Left colon (tissue), 2 donors: ENCODE data around the gene SLC6A9. TPM values are rescaled to one million over a fixed set of nuclear protein-coding genes. Genes with fewer than 3 reads are reported as not detected.

ENCODE experiments used
- ATAC-seq: fragments of 200-7000 bp; cut with Tn5 transposase; one replicate; pipeline ENCODE4 v1.9.1; 2020; ENCODE audit warnings: mild to moderate bottlenecking, moderate library complexity
- DNase-seq, 2 donors: peaks; one replicate each; pipeline ENCODE4 v3.0.0-alpha.2; 2020
- intact Hi-C, 2 donors: fragments of 100-400 bp; cut with DNase I in 1 of 2; cut with micrococcal nuclease in 1 of 2; formaldehyde crosslinking; loops; one replicate each; pipeline versions ENCODE4 v1.11.2 to v1.14.0; 2022; cut with DNase I, micrococcal nuclease
- long read RNA-seq: library from polyadenylated mRNA; unstranded; transcript quantifications from one replicate; pipeline ENCODE4 v2.0.0, GENCODE V29; 2021
- total RNA-seq, 2 donors: library from RNA; stranded (reverse); fragmentation: NEBNext Ultra II Directional; extraction: Animal tissue kit (Norgen Biotek cat#: 25700); gene quantifications; one replicate each; pipeline ENCODE4 v1.2.1, GENCODE V29; 2021
- donor health status: DM: no; HTN: no; CAD: no.
- donor health status: DM: yes; HTN: yes; CAD: no.

Gene SLC6A9
- total RNA-seq, result 10 to 100 TPM; 35.3 to 42.3 TPM
- long read RNA-seq, partial matches to known transcripts, result 3 of 13 reads
- long read RNA-seq, other reads (novel, unspliced or antisense), result 9 of 13 reads

GRCh38 chr1:44031252-44032169, at the start of gene SLC6A9:
Gene SLC6A9, minus strand, starts transcription at chr1:44031462. Its CDS starts 7,185 bp downstream, at chr1:44024277.
- DNase-seq (peak; percentile 65 to 78), ATAC-seq (peak; percentile 16)
- intact Hi-C loops, result no loop called here

DNA sequence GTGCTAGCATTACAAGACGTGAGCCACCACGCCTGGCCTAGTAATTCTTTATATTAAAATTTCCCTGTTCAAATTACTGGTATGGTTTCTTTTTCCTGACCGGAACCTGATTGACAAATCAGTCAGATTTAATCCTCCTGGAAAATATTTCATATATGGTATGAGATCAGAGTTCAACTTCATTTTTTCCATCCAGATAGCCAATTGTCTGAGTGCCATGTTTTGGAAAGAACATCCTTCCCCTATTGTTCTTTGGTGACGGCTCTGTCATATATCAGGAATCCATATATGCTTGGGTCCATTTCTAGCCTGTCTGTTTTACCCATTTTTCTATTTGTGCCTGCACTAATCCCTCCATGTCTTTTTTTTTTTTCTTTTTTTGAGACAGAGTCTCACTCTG, 48.3 kb upstream of the SLC6A9 start:
- intact Hi-C loops, result no loop called here
- ATAC-seq, result no peak
- DNase-seq, result no peak

DNA sequence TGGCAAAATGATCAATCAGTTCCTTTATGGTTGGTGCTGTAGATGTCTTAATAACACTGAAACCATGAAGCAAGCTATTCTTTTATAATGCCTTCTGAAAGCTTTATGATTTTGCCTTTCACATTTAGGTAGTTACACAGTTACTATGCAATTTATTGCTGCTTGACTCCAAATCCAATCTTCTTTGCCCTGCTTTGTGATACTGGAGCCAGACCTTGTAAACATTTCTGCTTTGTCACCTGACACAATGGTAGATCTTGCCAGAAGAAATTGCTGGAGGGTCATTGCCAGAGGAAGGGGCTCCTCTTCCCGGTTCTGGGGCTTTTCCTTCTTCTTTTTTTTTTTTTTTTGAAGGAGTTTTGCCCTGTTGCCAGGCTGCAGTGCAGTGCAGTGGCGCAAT, 46.8 kb upstream of the SLC6A9 start:
- DNase-seq (no peak), ATAC-seq (peak; percentile 83)
- intact Hi-C loops, result no loop called here

- no peak for DNase-seq
- intact Hi-C loops, result no loop called here
Observed at GRCh38 chr1:44077421-44077820, 46.2 kb upstream of the SLC6A9 start.

GRCh38 chr1:44076066-44076465, 44.8 kb upstream of the SLC6A9 start:
- intact Hi-C loops, result no loop called here
- no peak for DNase-seq

More at GRCh38 chr1:44077421-44077820, 46.2 kb upstream of the SLC6A9 start:
- ATAC-seq, result peak; percentile 20

GRCh38 chr1:44074415-44074814, 43.2 kb upstream of the SLC6A9 start:
- no peak for ATAC-seq
- DNase-seq, result no peak
- intact Hi-C loops, result no loop called here

More at GRCh38 chr1:44076066-44076465, 44.8 kb upstream of the SLC6A9 start:
- ATAC-seq, result peak; percentile 65

GRCh38 chr1:44073528-44073927, 42.3 kb upstream of the SLC6A9 start:
- no peak for ATAC-seq
- intact Hi-C loops, result no loop called here
- no peak for DNase-seq

DNA sequence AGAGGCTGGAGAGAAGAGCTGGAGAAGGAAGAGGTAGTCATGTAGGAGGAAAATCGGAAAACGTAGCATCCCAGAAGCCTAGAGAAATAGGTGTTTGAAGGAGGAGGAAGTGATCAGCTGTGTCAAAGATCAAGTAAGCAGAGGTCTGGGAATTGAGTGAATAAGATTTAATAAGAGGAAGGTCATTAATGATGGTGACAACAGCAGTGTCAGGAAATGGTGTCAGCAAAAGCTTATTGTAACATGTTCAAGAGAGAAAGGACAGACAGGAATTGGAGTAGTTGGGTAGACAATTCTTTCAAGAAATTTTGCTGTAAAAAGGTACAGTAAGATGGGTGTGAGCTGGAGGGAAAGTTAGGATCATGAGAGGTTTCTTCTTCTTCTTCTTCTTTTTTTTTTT, 41.6 kb upstream of the SLC6A9 start:
- intact Hi-C loops, result no loop called here
- ATAC-seq, result no peak
- DNase-seq, result no peak

GRCh38 chr1:44072204-44072603, 40.9 kb upstream of the SLC6A9 start:
- ATAC-seq (no peak), DNase-seq (no peak)
- intact Hi-C loops, result no loop called here

GRCh38 chr1:44071461-44071860, 40.2 kb upstream of the SLC6A9 start:
- ATAC-seq (no peak), DNase-seq (no peak)
- intact Hi-C loops, result no loop called here

DNA sequence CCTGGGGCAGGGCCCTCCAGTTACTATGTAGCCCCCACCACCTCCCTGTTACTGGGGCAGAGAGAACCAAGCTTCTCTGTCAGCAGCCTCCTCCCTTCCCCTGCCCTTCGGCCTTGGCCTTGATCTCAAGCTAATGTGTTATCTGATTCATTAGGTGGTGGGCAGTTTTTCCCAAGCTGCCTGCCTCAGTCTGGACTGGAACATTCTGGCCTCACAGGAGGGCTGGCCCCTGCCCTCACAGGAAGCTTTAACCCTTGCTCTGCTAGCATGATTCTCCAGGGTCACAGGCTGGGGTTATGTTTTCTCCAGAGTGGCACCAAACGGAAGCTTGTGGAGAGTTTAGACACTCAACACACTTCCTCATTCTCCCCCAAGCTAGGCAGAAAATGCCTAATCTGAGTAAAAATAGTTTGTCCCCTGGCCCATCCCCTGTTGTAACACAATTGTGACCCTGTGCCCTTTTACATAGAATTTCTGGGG, 37.2 kb upstream of the SLC6A9 start:
- DNase-seq, result no peak
- intact Hi-C loops, result no loop called here
- ATAC-seq, result no peak

DNA sequence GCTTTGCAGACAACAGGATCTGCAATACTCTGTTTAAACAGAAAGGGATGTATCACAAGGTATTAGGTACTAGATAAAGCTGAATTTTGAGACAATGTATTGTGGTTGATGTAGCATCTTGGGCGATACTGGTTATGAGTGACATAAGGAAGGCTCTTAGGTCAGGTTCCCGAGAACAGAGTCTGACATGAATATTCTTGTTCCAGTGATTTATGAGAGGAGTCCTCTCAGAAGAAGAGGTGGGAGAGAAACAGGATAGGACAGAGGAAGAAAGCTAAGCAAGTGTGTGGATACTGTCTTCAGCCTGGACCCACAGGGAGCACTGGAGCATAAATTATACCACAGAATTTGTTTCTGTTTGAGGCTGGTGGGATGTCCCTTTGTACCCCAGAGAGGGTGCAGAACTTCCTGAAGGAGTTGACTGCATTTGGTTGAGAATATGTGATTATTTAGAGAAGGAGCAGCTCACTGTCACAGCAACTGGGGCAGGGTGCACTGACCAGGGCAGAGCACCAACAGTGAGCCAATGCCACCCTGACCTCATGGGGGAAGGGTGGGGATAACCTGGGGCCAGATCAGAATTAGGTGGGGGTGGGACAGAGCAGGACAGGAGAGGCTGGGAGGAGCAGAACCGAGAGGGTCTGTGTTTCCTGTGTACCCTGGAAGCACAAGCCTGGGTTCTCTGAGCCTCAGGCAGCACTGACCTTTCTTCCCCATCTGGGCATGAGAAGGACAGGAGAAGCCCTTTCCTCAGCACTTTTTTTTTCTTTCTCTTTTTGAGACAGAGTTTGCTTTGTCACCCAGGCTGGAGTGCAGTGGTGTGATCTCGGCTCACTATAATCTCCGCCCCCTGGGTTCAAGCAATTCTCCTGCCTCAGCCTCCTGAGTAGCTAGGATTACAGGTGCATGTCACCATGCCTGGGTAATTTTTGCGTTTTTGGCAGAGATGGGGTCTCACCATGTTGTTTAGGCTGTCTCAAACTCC, 36.3 kb upstream of the SLC6A9 start:
- DNase-seq, result no peak
- intact Hi-C loops, result no loop called here
- no peak for ATAC-seq

GRCh38 chr1:44062656-44063179, 31.5 kb upstream of the SLC6A9 start:
- no peak for DNase-seq
- intact Hi-C loops, result no loop called here
- ATAC-seq, result peak; percentile 34

DNA sequence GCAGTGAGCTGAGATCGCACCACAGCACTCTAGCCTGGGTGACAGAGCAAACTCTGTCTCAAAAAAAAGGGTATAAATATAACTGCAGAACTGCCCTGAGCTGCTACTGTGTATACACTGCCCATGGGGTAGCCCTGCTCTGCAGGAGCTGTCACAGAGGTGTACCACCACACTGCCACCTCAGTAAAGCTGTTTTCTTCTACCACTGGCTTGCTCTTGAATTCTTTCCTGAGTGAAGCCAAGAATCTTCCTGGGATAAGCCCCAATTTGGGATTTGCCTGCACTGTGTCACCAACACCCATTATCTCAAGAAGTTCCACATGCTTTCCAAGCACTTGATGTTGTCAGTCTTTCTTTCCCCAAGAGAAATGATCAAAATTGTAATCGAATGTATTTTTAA, 30.6 kb upstream of the SLC6A9 start:
- ATAC-seq (no peak), DNase-seq (no peak)
- intact Hi-C loops, result no loop called here

- ATAC-seq (peak; percentile 45), DNase-seq (no peak)
- intact Hi-C loops, result no loop called here
Observed at GRCh38 chr1:44060830-44061267, 29.6 kb upstream of the SLC6A9 start.

DNA sequence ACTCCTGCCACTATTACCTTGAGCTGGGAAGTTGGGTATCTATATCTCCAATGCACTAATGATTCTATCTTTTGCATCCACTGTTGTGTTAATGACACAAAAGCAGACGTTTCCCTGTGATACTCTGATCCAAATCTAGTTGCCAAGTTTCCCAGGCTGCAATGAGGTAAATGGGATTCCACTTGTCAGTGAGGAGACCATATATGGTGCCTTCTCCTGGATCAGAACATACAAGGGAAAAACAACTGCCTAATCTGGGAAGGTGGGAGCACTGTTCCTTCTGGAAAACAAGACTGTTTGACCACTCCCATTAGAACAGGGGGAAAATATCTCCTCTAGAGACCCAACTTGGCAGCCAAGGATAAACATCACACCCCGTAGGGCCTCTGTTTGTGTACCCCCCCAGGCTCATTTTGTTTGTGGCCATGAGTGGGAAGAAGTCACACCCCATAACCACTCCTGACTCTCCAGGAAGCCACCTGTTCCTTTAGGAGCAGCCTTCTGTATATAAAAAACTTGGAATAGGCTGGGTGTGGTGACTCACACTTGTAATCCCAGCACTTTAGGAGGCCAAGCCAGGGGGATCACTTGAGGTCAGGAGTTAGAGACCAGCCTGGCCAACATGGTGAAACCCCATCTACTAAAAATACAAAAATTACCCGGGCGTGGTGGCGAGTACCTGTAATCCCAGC, 28.5 kb upstream of the SLC6A9 start:
- intact Hi-C loops, result no loop called here
- ATAC-seq (peak; percentile 90), DNase-seq (peak in 1 of 2 donors; percentile 18)

DNA sequence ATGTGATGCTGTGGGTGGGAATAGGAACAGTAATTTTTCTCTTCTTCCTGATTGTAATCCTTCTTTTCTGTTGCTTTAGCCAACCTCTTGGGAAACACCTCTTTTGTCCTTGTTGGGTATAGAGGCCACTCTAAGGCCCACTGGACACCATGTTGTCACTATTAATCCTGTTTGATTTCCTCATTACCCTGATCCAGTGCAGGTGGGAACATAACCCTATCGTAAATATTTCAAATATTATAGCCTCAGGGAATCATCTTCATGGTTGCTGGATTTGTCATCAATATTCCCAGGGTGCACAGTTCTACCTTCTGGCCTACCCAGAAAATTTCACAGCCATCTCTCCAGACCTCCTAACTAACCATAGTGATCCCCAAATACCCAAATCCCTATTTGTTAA, 27.9 kb upstream of the SLC6A9 start:
- intact Hi-C loops, result no loop called here

GRCh38 chr1:44057293-44057692, 26.0 kb upstream of the SLC6A9 start:
- ATAC-seq, result no peak
- DNase-seq, result no peak
- intact Hi-C loops, result no loop called here

More for the DNA sequence above, 27.9 kb upstream of the SLC6A9 start:
- ATAC-seq, result no peak
- no peak for DNase-seq
